HG02884 (cell line): ENCODE measurements around the gene KCTD6.

Experiments used
- ATAC-seq: cut with Tn5 transposase; IDR thresholded peaks from one replicate; pipeline ENCODE4 v1.9.1; 2021; ENCODE audit warnings: mild to moderate bottlenecking, moderate library complexity; ENCODE audit not compliant: unreplicated experiment

The KCTD6 gene

DNA sequence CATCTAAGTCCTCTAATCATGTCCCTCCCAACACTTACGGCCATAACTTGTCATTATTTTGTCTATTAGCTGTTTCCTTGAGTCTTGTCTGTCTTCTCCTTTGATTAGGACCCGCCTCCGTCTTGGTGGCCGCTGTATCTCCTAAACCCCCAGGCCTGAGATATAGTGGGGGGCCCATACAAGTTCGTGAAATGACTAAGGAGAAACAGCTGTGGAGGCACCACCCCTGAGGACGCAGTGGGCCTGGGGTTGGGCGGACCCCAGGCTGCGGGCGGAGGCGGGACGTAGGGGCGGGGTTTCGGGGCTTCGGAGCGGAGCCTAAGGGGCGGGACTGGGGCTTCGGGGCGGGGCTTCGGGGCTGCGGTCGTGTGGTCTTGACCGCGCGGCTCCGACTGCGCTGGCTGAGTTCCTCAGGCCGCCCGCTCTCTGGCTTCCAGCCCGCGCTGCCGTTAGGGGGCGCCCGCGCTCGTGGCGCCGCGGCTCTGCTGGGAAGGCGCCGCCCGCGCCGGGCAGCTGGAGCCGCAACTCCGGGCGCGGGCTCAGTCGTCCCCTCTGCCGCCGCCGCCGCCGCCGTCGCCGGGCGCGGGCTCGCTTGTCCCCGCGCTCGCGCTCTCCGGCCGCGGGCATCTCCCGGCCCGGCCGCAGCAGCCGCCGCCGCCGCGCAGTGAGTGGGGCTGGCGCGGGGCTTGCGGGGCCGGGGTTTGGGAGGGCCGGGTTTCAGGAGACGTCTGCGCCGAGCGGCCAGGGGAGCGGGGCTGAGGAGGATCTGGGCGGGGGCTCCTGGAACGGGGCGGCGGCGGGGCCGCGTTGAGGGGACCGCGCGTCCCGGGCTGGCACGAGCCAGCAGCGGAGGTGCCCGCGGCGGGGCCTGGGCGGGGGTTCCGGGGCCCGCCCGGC lies at the start of gene KCTD6:
Gene KCTD6, plus strand, starts transcription at position 591 of the 897 bp plus-strand sequence. CDS start 6,660 bp downstream, outside the sequence.
- peak; percentile 82 for ATAC-seq

DNA sequence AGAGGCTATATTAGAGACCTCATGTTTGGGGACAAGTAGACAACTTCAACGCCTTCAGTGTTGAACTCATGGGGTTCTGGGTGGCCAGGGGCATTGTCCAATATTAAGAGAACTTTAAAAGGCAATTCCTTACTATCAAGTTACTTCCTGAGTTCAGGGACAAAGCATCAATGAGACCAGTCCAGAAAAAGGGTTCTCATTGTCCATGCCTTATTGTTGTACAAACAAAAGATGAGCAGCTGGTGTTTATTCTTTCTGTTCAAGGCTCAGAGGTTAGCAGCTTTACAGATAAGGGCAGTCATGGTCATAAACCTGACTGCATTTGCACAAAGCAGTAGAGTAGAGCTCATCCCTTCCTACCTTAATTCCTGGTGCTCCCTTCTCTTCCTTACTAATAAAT lies 39.7 kb upstream of the KCTD6 start:
- no peak for ATAC-seq

DNA sequence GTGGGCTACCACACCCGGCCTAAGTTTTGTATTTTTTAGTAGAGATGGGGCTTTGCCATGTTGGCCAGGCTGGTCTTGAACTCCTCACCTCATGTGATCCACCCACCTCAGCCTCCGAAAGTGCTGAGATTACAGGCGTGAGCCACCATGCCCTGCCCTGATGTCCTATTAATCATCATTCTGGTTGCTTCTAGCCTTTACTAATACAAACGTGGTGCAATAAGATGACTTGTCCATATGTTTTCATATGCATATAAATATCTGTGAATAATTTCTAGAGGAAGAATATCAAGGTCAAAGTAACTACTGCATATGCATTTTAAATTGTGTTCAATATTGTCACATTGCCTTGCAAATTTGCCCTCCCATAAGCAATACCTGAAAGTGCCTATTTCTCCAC lies 32.7 kb upstream of the KCTD6 start:
- no peak for ATAC-seq

DNA sequence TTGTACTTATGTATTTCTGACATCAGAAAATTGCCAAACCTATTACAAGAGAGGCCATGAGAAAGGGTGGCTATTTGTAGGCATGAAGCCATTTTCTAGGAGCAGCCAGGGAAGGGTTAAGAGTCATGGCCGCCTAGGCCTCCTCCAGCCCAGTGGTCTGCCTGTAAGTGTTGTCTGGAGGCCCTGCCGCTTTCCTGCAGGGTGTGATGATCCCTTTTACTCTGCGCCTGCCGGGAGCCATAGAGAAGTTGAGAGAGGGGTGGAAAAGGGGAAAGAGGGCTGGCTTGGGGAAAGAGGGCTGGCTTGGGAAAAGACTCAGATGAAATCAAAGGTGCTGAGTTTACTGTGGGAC lies 29.1 kb upstream of the KCTD6 start:
- no peak for ATAC-seq

DNA sequence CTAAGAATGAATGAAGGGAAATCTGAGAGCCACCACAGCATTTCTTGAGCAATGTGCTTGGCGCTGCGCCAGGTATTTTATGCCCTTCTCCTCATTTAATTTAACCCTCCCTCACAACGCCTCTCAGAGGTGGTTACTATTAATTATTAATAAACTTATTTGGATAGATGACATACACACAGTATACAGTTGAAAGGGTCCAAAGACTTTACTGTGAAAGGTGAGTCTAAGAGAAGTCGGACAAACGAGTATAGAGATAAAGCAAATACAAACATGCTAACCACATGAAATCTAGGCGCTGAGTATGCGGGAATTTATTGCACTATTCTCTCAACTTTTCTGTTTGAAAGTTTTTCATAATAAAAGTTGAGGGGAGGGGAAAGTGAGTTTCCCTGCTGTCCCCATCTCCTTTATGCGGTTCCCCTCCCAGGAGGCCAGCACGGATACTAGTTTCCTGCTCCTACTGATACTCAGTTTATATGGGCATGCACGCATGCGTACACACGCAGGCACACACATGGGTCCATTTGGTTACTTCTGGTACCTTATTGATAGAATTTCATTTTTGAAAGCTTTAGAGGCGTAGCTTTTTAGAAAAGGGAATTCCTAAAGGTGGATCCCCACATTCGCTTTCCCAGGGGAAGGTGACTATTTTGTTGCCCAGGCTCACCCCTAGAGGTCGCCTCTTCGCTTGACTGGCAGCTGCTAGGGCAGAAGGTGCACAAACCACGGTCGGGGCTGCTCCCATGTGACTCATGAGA lies 28.5 kb upstream of the KCTD6 start:
- peak; percentile 89 for ATAC-seq

DNA sequence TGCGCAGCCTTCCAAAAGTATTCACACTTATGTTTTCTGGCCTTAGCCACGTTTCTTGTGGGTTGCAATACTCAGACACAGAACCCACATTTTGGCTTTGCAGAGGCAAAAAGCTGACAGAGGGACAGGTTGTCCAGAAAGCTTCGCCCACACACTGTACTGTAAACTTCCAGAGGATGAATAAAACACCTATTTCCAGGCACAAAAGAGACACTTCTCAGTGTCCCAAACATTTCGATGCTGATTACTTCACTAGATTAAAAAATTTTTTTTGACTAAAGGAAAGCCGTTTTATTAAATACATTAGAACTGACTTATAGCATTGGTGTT lies 28.0 kb upstream of the KCTD6 start:
- ATAC-seq, result no peak

DNA sequence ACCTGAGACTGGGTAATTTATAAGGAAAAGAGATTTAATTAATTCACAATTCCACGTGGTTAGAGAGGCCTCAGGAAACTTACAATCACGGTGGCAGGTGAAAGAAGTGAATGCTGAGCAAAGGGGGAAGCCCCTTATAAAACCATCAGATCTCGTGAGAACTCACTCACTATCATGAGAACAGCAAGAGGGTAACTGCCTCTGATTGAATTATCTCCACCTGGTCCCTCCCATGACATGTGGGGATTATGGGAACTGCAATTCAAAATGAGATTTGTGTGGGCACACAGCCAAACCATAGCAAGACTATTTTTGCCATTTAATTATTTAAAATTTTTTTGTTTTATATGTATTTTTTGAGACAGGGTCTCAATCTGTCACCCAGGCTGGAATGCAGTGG lies 27.0 kb upstream of the KCTD6 start:
- no peak for ATAC-seq

DNA sequence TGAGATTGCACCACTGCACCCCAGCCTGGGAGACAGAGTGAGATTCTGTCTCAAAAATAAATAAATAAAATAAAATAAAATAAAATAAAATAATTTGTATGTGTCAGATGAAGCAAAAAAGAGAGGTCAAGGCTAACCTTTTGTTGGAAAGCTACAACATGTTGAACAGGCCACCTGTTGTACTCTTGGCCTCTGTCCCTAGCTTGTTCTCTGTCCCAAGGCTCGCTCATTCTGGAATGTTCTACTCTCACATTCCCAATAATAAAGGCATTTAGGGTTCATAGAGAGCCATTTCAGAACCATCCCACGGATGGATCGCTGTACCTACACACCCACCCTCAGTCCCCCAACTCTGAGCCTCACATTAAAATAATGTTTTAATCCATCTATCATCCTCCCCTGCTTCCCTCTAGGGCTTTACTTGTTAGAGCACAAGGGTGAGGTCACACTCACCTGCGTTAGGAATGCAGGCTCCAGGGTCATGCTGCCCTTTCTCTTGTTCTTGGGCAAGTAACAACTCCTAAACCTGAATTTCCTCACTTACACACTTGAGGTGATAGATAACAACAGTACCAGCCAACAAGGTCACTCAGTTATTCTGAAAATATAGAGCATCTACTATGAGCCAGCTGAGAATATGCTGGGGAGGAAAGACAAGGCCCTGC lies 24.9 kb upstream of the KCTD6 start:
- no peak for ATAC-seq

DNA sequence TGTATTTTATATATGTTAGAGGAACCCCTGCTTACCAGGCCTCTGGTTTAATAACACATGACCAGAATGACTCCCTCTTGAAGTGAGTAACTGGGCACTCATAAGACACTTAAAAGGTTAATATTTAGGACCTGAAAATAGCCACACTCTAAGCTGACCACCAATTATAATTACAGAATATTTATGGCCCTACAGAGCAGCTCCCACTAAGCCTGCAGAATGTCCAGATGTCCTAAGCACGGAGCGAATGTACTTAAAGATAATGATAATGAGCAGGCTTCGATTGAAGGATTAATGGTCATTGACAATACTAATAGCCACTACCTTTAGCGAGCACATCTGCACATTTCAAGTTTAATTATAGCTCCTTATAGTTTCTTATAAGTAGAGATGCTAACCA lies 22.8 kb upstream of the KCTD6 start:
- ATAC-seq, result no peak

DNA sequence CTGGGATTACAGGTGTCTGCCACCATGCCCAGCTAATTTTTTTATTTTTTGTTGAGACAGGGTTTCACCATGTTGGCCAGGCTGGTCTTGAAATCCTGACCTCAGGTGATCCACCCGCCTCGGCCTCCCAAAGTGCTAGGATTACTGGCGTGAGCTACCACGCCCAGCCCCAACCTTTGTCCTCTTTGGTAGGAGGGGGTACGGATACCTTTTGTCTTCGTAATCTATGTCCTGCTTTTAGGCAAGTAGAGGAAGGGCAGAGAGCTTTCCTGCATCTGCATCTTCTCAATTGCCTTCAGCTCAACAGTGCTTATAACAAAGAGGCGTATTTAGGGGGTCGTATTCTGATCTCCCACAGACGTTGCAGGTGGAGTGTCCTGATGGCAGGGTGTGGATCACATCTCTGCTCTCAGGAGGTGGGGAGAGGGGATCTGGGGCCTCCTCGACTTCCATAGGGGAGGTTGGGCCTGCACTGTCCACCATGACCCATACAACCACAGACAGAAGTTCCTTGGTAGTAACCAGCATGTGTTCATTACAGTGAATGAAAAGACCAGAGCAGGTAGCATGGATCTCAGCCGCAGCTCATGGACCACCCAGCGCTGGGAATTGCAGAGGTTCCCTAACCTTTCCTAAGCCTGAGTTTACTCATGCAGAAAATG lies 21.4 kb upstream of the KCTD6 start:
- no peak for ATAC-seq

DNA sequence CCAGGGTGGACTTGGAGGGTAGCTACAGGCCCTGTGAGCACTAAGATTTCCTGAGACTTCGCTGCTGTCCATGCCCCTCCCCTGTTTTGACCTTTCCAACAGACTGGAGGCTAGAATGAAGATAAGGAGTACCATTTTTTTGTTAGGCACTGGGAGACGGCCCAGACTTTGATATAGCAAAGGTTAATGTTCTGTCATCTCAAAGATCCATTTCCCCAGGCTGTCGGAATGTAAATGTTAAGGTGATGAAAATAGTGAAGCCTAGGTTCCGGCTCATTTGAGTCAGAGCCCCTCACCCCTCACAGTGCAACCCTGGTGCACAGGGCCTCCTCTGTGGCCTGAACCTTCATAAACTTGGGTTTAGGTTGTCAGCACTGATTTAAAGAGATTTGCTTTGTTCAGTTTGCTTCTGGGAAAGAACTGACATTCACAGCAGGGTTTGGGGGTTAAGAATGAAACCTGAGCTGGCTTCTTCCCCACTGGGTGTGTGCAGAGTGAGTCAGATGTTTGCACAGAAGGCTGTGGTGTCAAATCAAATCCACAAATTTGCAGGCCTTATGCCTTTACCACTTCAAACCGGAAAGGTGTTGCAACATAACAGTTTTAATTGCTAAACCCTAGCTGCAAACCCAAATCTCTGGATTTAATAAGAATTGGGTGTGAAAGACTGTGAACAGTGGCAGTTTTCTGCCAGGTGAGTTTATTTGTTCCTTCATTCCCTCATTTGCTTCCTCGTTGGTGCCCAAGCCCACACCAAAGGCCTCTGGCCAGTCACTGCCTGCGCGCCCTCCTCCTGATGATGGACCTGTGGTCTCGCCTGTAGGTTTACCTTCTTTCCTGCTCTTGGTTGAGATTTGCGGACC lies 20.6 kb upstream of the KCTD6 start:
- peak; percentile 62 for ATAC-seq

DNA sequence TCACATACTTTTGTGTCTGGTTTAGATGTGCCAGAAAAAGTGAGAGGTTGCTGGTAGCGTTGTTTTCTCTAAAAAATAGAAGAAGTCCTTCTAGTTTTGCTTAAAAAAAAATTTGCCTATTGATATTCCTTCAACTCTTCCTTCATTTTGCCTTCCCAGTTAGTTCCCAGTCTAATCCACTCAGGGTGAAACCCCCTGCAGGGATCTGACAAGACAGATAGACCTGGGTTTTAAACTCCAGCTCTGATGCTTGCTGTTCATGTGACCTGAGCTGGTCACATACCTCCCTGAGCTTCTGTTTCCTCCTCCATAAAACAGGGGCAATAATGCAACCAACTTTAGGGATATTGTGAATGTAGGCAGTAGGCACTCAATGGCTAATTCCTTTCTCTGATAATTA lies 18.6 kb upstream of the KCTD6 start:
- no peak for ATAC-seq

DNA sequence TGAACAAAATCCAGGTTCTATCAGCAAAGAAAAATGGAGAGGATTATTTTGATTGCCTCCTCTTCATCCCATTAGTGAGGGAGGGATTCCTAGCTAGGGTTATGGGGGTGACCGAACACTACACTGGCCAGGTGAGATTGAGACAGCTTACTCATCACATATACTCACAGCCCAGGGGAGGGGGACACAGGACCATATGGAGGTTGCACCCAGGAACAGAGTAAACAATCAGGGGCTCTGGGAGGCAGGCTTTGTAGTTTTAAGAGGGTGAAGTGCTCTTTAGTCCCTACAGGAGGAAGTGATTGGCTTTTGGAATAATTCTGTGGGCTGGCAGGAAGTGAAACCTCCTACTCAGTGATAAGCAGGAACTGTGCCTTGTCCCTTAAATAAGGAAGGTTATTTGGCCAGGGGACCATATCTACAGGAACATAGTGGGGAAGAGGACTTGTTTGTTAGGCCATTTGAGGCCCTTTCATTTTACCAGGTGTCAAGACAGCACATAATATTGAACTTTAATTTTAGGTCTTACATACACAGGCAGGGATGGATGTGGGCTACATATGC lies 17.5 kb upstream of the KCTD6 start:
- ATAC-seq, result no peak

DNA sequence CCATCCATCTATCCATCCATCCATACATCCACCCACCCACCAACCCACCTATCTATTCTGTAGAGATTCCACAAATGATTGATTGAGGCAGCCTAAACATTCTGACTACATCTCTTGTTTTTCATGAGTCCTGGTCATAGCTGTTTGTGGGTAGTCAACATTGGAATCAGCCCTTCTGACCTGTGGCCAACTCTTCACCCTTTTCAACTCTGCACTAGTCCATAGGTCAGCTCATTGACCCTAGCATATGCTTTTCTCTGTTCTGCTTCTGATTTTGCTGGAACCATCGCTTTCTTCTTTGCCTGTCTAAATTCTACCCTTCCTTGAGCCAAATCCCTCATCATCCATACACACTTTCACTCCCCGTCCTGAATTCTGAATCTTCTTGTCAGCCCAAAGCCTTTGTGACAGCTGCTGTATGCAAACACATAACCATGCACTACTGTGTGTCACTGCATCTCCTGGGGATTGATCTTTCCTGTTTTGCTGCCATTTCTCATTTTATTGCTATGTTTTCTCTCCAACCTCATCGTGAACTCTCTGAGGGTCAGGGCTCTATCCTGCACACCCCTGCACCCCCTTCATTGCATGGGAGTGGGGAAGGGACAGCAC lies 16.8 kb upstream of the KCTD6 start:
- ATAC-seq, result no peak

DNA sequence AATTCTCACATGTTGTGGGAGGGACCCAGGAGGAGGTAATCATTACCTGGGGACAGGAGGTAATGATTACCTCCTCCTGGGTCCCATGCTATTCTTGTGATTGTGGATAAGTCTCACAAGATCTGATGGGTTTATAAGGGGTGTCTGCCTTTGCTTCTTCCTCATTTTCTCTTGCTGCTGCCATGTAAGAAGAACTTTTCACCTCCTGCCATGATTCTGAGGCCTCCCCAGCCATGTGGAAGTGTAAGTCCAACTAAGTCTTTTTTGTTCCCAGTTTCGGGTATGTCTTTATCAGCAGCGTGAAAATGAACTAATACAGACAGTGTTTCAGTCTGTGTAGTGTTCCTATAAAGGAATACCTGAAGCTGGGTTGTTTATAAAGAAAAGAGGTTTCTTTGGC lies 13.1 kb upstream of the KCTD6 start:
- ATAC-seq, result no peak

DNA sequence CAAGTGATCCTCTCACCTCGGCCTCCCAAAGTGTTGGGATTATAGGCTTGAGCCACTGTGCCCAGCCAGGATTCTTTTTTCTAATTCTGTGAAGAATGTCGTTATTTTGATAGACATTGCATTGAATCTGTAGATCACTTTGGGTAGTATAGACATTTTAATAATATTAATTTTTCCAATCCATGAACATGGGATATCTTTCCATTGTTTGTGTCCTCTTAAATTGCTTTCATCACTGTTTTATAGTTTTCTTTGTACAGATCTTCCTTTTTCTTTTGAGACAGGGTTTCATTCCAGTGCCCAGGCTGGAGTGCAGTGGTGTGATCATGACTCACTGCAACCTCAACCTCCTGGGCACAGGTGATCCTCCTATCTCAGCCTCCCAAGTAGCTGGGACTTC lies 11.6 kb upstream of the KCTD6 start:
- no peak for ATAC-seq

DNA sequence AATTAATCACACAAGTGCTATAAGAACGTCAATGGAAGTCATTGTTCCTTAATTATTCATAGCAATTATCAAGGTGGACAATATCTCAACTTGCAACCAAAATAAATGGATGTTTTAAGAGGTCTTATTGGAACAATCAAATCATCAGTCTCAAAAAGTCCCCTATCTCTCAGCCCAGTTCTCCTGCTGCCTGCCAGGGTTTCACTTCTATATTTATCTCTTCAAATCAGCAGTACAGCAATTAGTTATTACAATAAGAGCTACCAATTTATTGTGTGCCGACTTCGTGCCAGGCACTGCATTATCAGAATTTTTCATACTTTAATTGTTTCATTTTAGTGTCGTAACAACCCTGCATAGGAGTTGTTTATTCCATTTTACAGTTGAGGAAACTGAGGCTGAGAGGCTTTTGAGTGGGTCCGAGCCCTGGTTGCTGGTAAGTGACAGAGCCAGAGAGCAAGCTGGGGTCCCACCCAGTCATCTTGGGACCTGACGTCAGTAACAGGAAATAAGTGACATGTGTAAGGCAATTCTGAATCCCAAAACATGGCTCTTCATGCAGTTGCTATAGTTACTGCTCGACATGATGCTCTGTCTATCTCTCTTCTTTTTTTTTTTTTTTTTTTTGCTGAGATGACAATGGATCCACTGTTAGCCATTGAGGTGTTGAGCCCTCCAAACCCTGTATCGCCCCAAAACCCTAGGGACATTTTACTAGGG lies 8.8 kb upstream of the KCTD6 start:
- no peak for ATAC-seq

DNA sequence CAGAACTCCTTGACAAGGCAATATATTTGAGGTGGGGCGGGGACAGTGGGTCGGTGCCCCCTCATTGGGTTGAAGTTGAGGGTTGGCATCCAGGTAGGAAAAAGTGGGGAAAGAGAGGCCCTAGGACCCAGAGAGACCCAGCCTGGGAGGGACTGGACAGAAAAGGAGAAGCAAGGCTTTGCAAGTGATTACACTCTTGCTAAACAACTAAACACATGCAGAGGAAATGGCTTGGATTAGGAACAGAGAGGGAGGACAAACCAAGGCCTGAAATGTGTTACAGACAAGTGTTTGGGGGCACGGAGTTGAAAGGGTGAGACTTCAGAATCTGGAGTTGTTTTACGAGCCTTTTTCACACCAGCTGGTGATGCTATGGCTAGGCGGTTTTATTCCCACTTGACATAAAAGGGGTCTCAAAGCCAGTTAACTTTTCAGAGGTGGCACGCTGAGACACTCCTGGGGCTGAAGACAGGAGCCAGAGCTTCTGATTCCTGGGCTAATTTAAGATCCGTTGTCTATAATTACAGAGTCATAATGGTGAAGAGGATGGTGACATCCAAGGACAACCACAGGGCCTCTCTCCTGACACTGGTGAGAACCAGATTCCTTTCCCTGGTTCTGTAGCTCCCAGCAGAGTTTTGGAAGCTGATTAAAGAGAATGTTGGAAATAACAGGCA lies 7.7 kb upstream of the KCTD6 start:
- no peak for ATAC-seq

DNA sequence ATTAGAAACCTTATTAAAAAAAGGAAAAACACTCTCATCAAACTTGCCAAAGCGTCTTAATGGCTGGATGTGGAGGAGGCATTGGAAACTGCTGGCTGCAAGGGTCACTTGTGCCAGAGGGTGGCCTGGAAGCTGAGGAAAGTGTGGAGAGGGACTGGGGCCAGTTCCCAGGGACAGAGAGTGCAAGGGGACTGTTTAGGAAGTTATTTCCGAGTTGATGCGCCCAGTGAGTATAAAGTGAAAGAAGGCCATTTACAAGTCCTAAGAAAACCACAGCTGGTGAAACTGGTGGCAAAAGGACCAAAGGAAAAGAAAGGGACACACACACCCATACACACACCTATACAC lies 7.2 kb upstream of the KCTD6 start:
- no peak for ATAC-seq
